Liver (tissue), 9 donors: ENCODE results near the gene LRRC27. TPM values are rescaled to one million over a fixed set of nuclear protein-coding genes. Genes with fewer than 3 reads are reported as not detected.
"Not testable (repeated sequence)": the region's sequence is repeated elsewhere in the genome, so short reads cannot be mapped to it uniquely, and the experiment has no call there.

Source experiments
- DNase-seq: peaks from one replicate; pipeline ENCODE4 v3.0.0-alpha.2; 2017; ENCODE audit warnings: low spot score
- H3K27ac ChIP-seq, 2 donors: one replicate each; pipeline ENCODE4 v1.7.0; 2013; ENCODE audit warnings: inconsistent platforms in 2 of 2, low read length in 2 of 2, control low read depth in 1 of 2, low read depth in 1 of 2, mild to moderate bottlenecking in 1 of 2
- H3K27me3 ChIP-seq, 4 donors: one replicate each; pipeline versions ENCODE4 v1.6.1 to v1.7.0; 2013; ENCODE audit warnings: low read length in 3 of 4, inconsistent platforms in 1 of 4, mild to moderate bottlenecking in 1 of 4, moderate library complexity in 1 of 4; ENCODE audit not compliant: control insufficient read depth in 4 of 4, insufficient read depth in 4 of 4
- H3K36me3 ChIP-seq, 4 donors: one replicate each; pipeline versions ENCODE4 v1.6.1 to v1.7.0; 2013; ENCODE audit warnings: low read length in 3 of 4, mild to moderate bottlenecking in 3 of 4, low read depth in 1 of 4, moderate library complexity in 1 of 4; ENCODE audit not compliant: control insufficient read depth in 4 of 4, insufficient read depth in 3 of 4
- H3K4me1 ChIP-seq, 4 donors: one replicate each; pipeline versions ENCODE4 v1.6.1 to v1.7.0; 2013; ENCODE audit warnings: low read length in 3 of 4, mild to moderate bottlenecking in 3 of 4, moderate library complexity in 1 of 4; ENCODE audit not compliant: control insufficient read depth in 4 of 4, insufficient read depth in 4 of 4
- H3K4me3 ChIP-seq, 3 donors: one replicate each; pipeline versions ENCODE4 v1.6.1 to v1.7.0; 2013; ENCODE audit warnings: low read length in 3 of 3, control low read depth in 1 of 3, low read depth in 1 of 3, mild to moderate bottlenecking in 1 of 3
- H3K9ac ChIP-seq, 2 donors: one replicate each; pipeline ENCODE4 v1.7.0; 2013; ENCODE audit warnings: low read length in 2 of 2, mild to moderate bottlenecking in 2 of 2, moderate library complexity in 2 of 2, control low read depth in 1 of 2, low read depth in 1 of 2
- H3K9me3 ChIP-seq, 4 donors: one replicate each; pipeline versions ENCODE4 v1.6.1 to v1.7.0; 2013; ENCODE audit warnings: low read length in 3 of 4; ENCODE audit not compliant: control insufficient read depth in 4 of 4
- EGR1 ChIP-seq, 2 donors: IDR thresholded peaks; 2 replicates each; pipeline ENCODE4 v1.6.1; 2016 to 2018; ENCODE audit warnings: antibody characterized with exemption in 2 of 2, low read depth in 2 of 2
- FOXA1 ChIP-seq: IDR thresholded peaks from 2 replicates; pipeline ENCODE4 v1.6.1; 2016; ENCODE audit warnings: antibody characterized with exemption
- FOXA2 ChIP-seq: IDR thresholded peaks from 2 replicates; pipeline ENCODE4 v1.6.1; 2016; ENCODE audit warnings: antibody characterized with exemption
- GABPA ChIP-seq, 2 donors: IDR thresholded peaks in 1 of 2; conservative IDR thresholded peaks in 1 of 2; 2 replicates each; pipeline ENCODE4 v1.6.1; 2016; ENCODE audit warnings: antibody characterized with exemption in 2 of 2, mild to moderate bottlenecking in 1 of 2, moderate library complexity in 1 of 2
- HNF4A ChIP-seq, 2 donors: conservative IDR thresholded peaks; 2 replicates each; pipeline ENCODE4 v1.6.1; 2016; ENCODE audit warnings: antibody characterized with exemption in 2 of 2, mild to moderate bottlenecking in 2 of 2
- HNF4G ChIP-seq: IDR thresholded peaks from 2 replicates; pipeline ENCODE4 v1.6.1; 2016; ENCODE audit warnings: antibody characterized with exemption
- JUND ChIP-seq, 2 donors: IDR thresholded peaks; 2 replicates each; pipeline ENCODE4 v1.6.1; 2016; ENCODE audit warnings: antibody characterized with exemption in 2 of 2
- NR2F2 ChIP-seq: IDR thresholded peaks from 2 replicates; pipeline ENCODE4 v1.6.1; 2016; ENCODE audit warnings: antibody characterized with exemption
- RAD21 ChIP-seq, 2 donors: IDR thresholded peaks; 2 replicates each; pipeline ENCODE4 v1.6.1; 2016; ENCODE audit warnings: antibody characterized with exemption in 2 of 2, mild to moderate bottlenecking in 2 of 2
- REST ChIP-seq: IDR thresholded peaks from 2 replicates; pipeline ENCODE4 v1.6.1; 2016; ENCODE audit warnings: antibody characterized with exemption, mild to moderate bottlenecking
- RXRA ChIP-seq, 2 donors: IDR thresholded peaks; 2 replicates each; pipeline ENCODE4 v1.6.1; 2017 to 2018; ENCODE audit warnings: antibody characterized with exemption in 2 of 2, mild to moderate bottlenecking in 1 of 2
- SP1 ChIP-seq: IDR thresholded peaks from 2 replicates; pipeline ENCODE4 v1.6.1; 2018; ENCODE audit warnings: antibody characterized with exemption, mild to moderate bottlenecking
- TAF1 ChIP-seq: conservative IDR thresholded peaks from 2 replicates; pipeline ENCODE4 v1.6.1; 2016; ENCODE audit warnings: antibody characterized with exemption, mild to moderate bottlenecking
- YY1 ChIP-seq: IDR thresholded peaks from 2 replicates; pipeline ENCODE4 v1.6.1; 2016; ENCODE audit warnings: antibody characterized with exemption, mild to moderate bottlenecking
- WGBS: extraction: QIAGEN DNeasy Blood & Tissue Kit; methylation state at CpG from one replicate; pipeline ENCODE4 v1.1.7; 2013; 5-methylcytosine and 5-hydroxymethylcytosine counted together
- polyA plus RNA-seq, 2 donors: library from polyadenylated mRNA; stranded (reverse) in 1 of 2; unstranded in 1 of 2; fragments of 200-250 nt in 1 of 2; fragments of >200 nt in 1 of 2; fragmentation: Nextera tagmentation in 1 of 2; extraction: Ambion mirVana in 1 of 2; gene quantifications; one replicate each; pipeline versions ENCODE4 v1.2.1 to v1.2.3, GENCODE V29; 2013 to 2015
- total RNA-seq, 2 donors: library from RNA; depleted of rRNA; stranded (reverse); fragments of >200 nt; gene quantifications; one replicate each; pipeline ENCODE4 v1.2.3, GENCODE V29; 2014
- TF ChIP-seq, protein P1 (sequence below): IDR thresholded peaks from 2 replicates; pipeline ENCODE4 v1.6.1; 2016; ENCODE audit warnings: antibody characterized with exemption
- TF ChIP-seq, protein P2 (sequence below): fragments of 150-350 bp; IDR thresholded peaks from 2 replicates; pipeline ENCODE4 v1.5.1; 2017; ENCODE audit warnings: improper control_type of control experiment, low read depth, low read length; ENCODE audit not compliant: missing input control
- TF ChIP-seq, protein P3 (sequence below): IDR thresholded peaks from 2 replicates; pipeline ENCODE4 v1.6.1; 2016; ENCODE audit warnings: antibody characterized with exemption
- TF ChIP-seq, protein P4 (sequence below): IDR thresholded peaks from 2 replicates; pipeline ENCODE4 v1.6.1; 2016; ENCODE audit warnings: antibody characterized with exemption
- donor health status: healthy.
- donor health status: healthy.
- donor health status: healthy.
- donor health status: healthy.
- donor health status: healthy.

LRRC27 gene
- total and polyA plus RNA-seq, 4 donors, result 1.8 to 2.8 (median 2.6) TPM

- H3K4me3 ChIP-seq, result no peak overlapping the region
- TF ChIP-seq FOXA1 (no peak), HNF4G (no peak), JUND (IDR thresholded peaks at IDR 0.05) (no peak), NR2F2 (no peak), TAF1 (no peak), YY1 (no peak), EGR1 (IDR thresholded peaks at IDR 0.05; ENCODE audit: low read depth in 2 of 2) (no peak), REST (no peak), RAD21 (IDR thresholded peaks at IDR 0.05) (no peak), RXRA (IDR thresholded peaks at IDR 0.05) (no peak), SP1 (no peak), HNF4A (conservative IDR thresholded peaks at IDR 0.05) (no peak), FOXA2 (no peak), GABPA (IDR thresholded peaks at IDR 0.05 in 1 of 2, conservative IDR thresholded peaks at IDR 0.05 in 1 of 2) (no peak)
- TF ChIP-seq, protein P1, sequence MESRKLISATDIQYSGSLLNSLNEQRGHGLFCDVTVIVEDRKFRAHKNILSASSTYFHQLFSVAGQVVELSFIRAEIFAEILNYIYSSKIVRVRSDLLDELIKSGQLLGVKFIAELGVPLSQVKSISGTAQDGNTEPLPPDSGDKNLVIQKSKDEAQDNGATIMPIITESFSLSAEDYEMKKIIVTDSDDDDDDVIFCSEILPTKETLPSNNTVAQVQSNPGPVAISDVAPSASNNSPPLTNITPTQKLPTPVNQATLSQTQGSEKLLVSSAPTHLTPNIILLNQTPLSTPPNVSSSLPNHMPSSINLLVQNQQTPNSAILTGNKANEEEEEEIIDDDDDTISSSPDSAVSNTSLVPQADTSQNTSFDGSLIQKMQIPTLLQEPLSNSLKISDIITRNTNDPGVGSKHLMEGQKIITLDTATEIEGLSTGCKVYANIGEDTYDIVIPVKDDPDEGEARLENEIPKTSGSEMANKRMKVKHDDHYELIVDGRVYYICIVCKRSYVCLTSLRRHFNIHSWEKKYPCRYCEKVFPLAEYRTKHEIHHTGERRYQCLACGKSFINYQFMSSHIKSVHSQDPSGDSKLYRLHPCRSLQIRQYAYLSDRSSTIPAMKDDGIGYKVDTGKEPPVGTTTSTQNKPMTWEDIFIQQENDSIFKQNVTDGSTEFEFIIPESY, result no peak
- TF ChIP-seq, protein P2, sequence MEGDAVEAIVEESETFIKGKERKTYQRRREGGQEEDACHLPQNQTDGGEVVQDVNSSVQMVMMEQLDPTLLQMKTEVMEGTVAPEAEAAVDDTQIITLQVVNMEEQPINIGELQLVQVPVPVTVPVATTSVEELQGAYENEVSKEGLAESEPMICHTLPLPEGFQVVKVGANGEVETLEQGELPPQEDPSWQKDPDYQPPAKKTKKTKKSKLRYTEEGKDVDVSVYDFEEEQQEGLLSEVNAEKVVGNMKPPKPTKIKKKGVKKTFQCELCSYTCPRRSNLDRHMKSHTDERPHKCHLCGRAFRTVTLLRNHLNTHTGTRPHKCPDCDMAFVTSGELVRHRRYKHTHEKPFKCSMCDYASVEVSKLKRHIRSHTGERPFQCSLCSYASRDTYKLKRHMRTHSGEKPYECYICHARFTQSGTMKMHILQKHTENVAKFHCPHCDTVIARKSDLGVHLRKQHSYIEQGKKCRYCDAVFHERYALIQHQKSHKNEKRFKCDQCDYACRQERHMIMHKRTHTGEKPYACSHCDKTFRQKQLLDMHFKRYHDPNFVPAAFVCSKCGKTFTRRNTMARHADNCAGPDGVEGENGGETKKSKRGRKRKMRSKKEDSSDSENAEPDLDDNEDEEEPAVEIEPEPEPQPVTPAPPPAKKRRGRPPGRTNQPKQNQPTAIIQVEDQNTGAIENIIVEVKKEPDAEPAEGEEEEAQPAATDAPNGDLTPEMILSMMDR, result no peak
- TF ChIP-seq, protein P3, sequence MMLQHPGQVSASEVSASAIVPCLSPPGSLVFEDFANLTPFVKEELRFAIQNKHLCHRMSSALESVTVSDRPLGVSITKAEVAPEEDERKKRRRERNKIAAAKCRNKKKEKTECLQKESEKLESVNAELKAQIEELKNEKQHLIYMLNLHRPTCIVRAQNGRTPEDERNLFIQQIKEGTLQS, result no peak
- TF ChIP-seq, protein P4, sequence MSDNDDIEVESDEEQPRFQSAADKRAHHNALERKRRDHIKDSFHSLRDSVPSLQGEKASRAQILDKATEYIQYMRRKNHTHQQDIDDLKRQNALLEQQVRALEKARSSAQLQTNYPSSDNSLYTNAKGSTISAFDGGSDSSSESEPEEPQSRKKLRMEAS, result no peak
- DNase-seq, result no peak
- H3K27me3 ChIP-seq, result no peaks in the 10 kb centered on the region
- no peaks in the 10 kb centered on the region for H3K36me3 ChIP-seq
- no peak overlapping the region for H3K27ac ChIP-seq
- 96% methylated on average over 7 of the region's 7 CpGs for WGBS
- H3K4me1 ChIP-seq, result no peaks in the 10 kb centered on the region
- H3K9ac ChIP-seq, result no peak overlapping the region
- H3K9me3 ChIP-seq, result no peaks in the 10 kb centered on the region
Measured at GRCh38 chr10:132377326-132377725, 45.3 kb downstream of the LRRC27 start.

DNA sequence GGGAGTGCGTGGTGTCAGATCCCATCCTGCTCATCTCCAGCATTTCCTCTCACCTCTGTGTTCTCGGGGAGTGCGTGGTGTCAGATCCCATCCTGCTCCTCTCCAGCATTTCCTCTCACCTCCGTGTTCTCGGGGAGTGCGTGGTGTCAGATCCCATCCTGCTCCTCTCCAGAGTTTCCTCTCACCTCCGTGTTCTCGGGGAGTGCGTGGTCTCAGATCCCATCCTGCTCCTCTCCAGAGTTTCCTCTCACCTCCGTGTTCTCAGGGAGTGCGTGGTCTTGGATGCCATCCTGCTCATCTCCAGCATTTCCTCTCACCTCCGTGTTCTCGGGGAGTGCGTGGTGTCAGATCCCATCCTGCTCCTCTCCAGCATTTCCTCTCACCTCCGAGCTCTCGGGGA lies 47.0 kb downstream of the LRRC27 start:
- H3K9ac ChIP-seq, H3K4me3 ChIP-seq, H3K9me3 ChIP-seq, H3K27me3 ChIP-seq, H3K4me1 ChIP-seq, H3K36me3 ChIP-seq, H3K27ac ChIP-seq, DNase-seq: not testable (repeated sequence)
- WGBS, result 91% methylated on average over 16 of the region's 16 CpGs

DNA sequence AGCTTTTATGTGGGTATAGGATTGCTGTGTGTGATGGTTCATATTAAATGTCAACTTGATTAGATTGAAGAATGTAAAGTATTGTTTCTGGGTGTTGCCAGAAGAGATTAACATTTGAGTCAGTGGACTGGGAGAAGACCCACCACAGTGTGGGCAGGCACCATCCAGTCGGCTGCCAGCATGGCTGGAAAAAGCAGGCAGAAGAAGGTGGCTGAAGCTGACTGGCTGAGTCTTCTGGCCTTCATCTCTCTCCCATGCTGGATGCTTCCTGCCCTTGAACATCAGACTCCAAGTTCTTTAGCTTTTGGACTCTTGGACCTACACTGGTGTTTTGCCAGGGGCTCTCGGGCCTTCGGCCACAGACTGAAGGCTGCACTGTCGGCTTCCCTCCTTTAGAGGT lies 49.0 kb downstream of the LRRC27 start:
- not testable (repeated sequence) for H3K9me3 ChIP-seq, H3K36me3 ChIP-seq, H3K9ac ChIP-seq, H3K27ac ChIP-seq, DNase-seq, H3K4me3 ChIP-seq, H3K27me3 ChIP-seq, H3K4me1 ChIP-seq
- 72% methylated on average over 4 of the region's 4 CpGs for WGBS
